Glutamatergic neuron (in vitro differentiated cells): ENCODE data around the gene ZDHHC3. TPM values are rescaled to one million over a fixed set of nuclear protein-coding genes. Genes with fewer than 3 reads are reported as not detected.

ENCODE experiments used
- DNase-seq: peaks from one replicate; pipeline ENCODE4 v3.0.0; 2022
- H3K27ac Mint-ChIP-seq: one replicate; pipeline ENCODE4 v1.8.0; 2020; ENCODE audit warnings: mild to moderate bottlenecking, mixed read lengths, inconsistent platforms; ENCODE audit not compliant: unreplicated experiment
- H3K27me3 Mint-ChIP-seq: one replicate; pipeline ENCODE4 v1.8.0; 2020; ENCODE audit warnings: mild to moderate bottlenecking, moderate library complexity, mixed read lengths, inconsistent platforms; ENCODE audit not compliant: unreplicated experiment
- H3K36me3 Mint-ChIP-seq: one replicate; pipeline ENCODE4 v1.8.0; 2020; ENCODE audit warnings: mild to moderate bottlenecking, mixed read lengths, inconsistent platforms; ENCODE audit not compliant: unreplicated experiment
- H3K4me1 Mint-ChIP-seq: one replicate; pipeline ENCODE4 v1.8.0; 2020; ENCODE audit warnings: mild to moderate bottlenecking, low read depth, mixed read lengths, inconsistent platforms; ENCODE audit not compliant: unreplicated experiment
- H3K4me3 Mint-ChIP-seq: one replicate; pipeline ENCODE4 v1.8.0; 2020; ENCODE audit warnings: mild to moderate bottlenecking, mixed read lengths, inconsistent platforms; ENCODE audit not compliant: unreplicated experiment
- H3K9me3 Mint-ChIP-seq: one replicate; pipeline ENCODE4 v1.8.0; 2020; ENCODE audit warnings: mild to moderate bottlenecking, moderate library complexity, mixed read lengths, inconsistent platforms; ENCODE audit not compliant: unreplicated experiment
- total RNA-seq: library from RNA; stranded (reverse); fragmentation: NEBNext Ultra II Directional; extraction: Animal tissue kit (Norgen Biotek cat#: 25700); gene quantifications from one replicate; pipeline ENCODE4 v1.2.1, GENCODE V29; 2021; ENCODE audit not compliant: unreplicated experiment
- TF ChIP-seq, protein P1 (sequence below): fragments of 200-600 bp; sonication (generic); IDR thresholded peaks from one replicate; pipeline ENCODE4 v1.5.0; 2021; ENCODE audit not compliant: partially characterized antibody, unreplicated experiment

Gene ZDHHC3
- total RNA-seq, 1 donor from 2014 or later, result 52.4 TPM

DNA sequence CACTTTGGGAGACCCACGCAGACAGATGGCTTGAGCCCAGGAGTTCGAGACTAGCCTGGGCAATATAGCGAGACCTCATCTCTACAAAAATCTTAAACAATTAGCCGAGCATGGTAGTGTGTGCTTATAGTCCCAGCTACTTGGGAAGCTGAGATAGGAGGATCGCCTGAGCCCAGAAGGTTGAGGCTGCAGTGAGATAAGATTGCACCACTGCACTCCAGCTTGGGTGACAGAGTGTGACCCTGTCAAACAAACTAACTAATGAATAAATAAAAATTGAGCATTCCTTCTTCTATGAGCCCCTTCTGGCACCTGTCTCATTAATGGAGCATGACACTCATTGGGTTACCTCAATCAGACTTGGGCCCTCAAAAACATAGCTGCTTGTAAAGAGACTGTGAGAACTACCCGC, 7.5 kb downstream of the ZDHHC3 start:
- Mint-ChIP-seq H3K36me3 (no peaks in the 10 kb centered on the region), H3K9me3 (no peaks in the 10 kb centered on the region), H3K27me3 (no peaks in the 10 kb centered on the region), H3K27ac (no peak overlapping the region), H3K4me3 (no peak overlapping the region), H3K4me1 (peaks cover 9% of the 10 kb centered on the region)
- DNase-seq, result no peak
- TF ChIP-seq, protein P1, sequence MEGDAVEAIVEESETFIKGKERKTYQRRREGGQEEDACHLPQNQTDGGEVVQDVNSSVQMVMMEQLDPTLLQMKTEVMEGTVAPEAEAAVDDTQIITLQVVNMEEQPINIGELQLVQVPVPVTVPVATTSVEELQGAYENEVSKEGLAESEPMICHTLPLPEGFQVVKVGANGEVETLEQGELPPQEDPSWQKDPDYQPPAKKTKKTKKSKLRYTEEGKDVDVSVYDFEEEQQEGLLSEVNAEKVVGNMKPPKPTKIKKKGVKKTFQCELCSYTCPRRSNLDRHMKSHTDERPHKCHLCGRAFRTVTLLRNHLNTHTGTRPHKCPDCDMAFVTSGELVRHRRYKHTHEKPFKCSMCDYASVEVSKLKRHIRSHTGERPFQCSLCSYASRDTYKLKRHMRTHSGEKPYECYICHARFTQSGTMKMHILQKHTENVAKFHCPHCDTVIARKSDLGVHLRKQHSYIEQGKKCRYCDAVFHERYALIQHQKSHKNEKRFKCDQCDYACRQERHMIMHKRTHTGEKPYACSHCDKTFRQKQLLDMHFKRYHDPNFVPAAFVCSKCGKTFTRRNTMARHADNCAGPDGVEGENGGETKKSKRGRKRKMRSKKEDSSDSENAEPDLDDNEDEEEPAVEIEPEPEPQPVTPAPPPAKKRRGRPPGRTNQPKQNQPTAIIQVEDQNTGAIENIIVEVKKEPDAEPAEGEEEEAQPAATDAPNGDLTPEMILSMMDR, result no peak

- no peak overlapping the region for H3K4me3 Mint-ChIP-seq
- DNase-seq, result no peak
- TF ChIP-seq, protein P1, result no peak
- no peaks in the 10 kb centered on the region for H3K36me3 Mint-ChIP-seq
- peaks cover 2% of the 10 kb centered on the region for H3K9me3 Mint-ChIP-seq
- peaks cover 11% of the 10 kb centered on the region for H3K4me1 Mint-ChIP-seq
- no peak overlapping the region for H3K27ac Mint-ChIP-seq
- no peaks in the 10 kb centered on the region for H3K27me3 Mint-ChIP-seq
Observed at GRCh38 chr3:44966795-44967278, 9.1 kb downstream of the ZDHHC3 start.

GRCh38 chr3:44965165-44965564, 10.8 kb downstream of the ZDHHC3 start:
- no peak for DNase-seq
- Mint-ChIP-seq H3K4me1 (peaks cover 18% of the 10 kb centered on the region), H3K4me3 (no peak overlapping the region), H3K27ac (no peak overlapping the region), H3K9me3 (peaks cover 2% of the 10 kb centered on the region), H3K36me3 (no peaks in the 10 kb centered on the region), H3K27me3 (no peaks in the 10 kb centered on the region)
- TF ChIP-seq, protein P1, result no peak

- peaks cover 18% of the 10 kb centered on the region for H3K4me1 Mint-ChIP-seq
- TF ChIP-seq, protein P1, result no peak
- no peak overlapping the region for H3K4me3 Mint-ChIP-seq
- DNase-seq, result no peak
- no peaks in the 10 kb centered on the region for H3K36me3 Mint-ChIP-seq
- peaks cover 2% of the 10 kb centered on the region for H3K9me3 Mint-ChIP-seq
- H3K27ac Mint-ChIP-seq, result no peak overlapping the region
- no peaks in the 10 kb centered on the region for H3K27me3 Mint-ChIP-seq
Observed at GRCh38 chr3:44963571-44964325, 12.2 kb downstream of the ZDHHC3 start.
